Gastroesophageal sphincter (tissue), 4 donors: ENCODE data around the gene TNIP2. TPM values are rescaled to one million over a fixed set of nuclear protein-coding genes. Genes with fewer than 3 reads are reported as not detected.

Experiments used
- ATAC-seq: fragments of 150-250 bp; one replicate; pipeline ENCODE4 v1.9.1; 2016; ENCODE audit warnings: mild to moderate bottlenecking, moderate library complexity
- H3K27ac ChIP-seq, 4 donors: fragments of 200-600 bp; sonication (generic) in 3 of 4; 1 replicate in 3 of 4; 2 replicates in 1 of 4; pipeline ENCODE4 v1.5.1; 2016 to 2019
- H3K27me3 ChIP-seq: fragments of 200-600 bp; sonication (generic); one replicate; pipeline ENCODE4 v1.5.1; 2019
- H3K36me3 ChIP-seq, 2 donors: fragments of 200-600 bp; sonication (generic); one replicate each; pipeline ENCODE4 v1.5.1; 2019; ENCODE audit warnings: control low read depth in 1 of 2
- H3K4me1 ChIP-seq, 3 donors: fragments of 200-600 bp; sonication (generic); 1 replicate in 2 of 3; 2 replicates in 1 of 3; pipeline ENCODE4 v1.5.1; 2016 to 2019; ENCODE audit warnings: control low read depth in 2 of 3
- H3K4me3 ChIP-seq, 2 donors: fragments of 200-600 bp; sonication (generic); one replicate each; pipeline ENCODE4 v1.5.1; 2019; ENCODE audit warnings: mild to moderate bottlenecking in 1 of 2, moderate library complexity in 1 of 2
- H3K9me3 ChIP-seq, 3 donors: fragments of 200-600 bp; sonication (generic); one replicate each; pipeline ENCODE4 v1.5.1; 2017 to 2019; ENCODE audit warnings: control low read depth in 2 of 3
- EP300 ChIP-seq: sonication (generic); formaldehyde crosslinking; IDR thresholded peaks from one replicate; pipeline ENCODE4 v1.6.1; 2017; ENCODE audit warnings: antibody characterized with exemption, mild to moderate bottlenecking
- POLR2A ChIP-seq, 2 donors: fragments of 450-650 bp; IDR thresholded peaks; one replicate each; pipeline ENCODE4 v1.6.1; 2017; ENCODE audit warnings: antibody characterized with exemption in 2 of 2, mild to moderate bottlenecking in 2 of 2, moderate library complexity in 1 of 2
- POLR2AphosphoS5 ChIP-seq: sonication (generic); formaldehyde crosslinking; IDR thresholded peaks from one replicate; pipeline ENCODE4 v1.6.1; 2017; ENCODE audit warnings: antibody characterized with exemption
- WGBS, 2 donors: methylation state at CpG; one replicate each; pipeline ENCODE4 v1.1.5; 2018; ENCODE audit warnings: low coverage in 1 of 2; 5-methylcytosine and 5-hydroxymethylcytosine counted together
- total RNA-seq, 4 donors: library from RNA; depleted of rRNA; stranded (reverse); fragments of >200 nt; gene quantifications; one replicate each; pipeline ENCODE4 v1.1.0, GENCODE V29; 2016
- TF ChIP-seq, protein P1 (sequence below), 4 experiments: fragments of 200-600 bp in 2 of 4; fragments of 450-650 bp in 2 of 4; sonication (generic) in 1 of 4; IDR thresholded peaks; one replicate each; pipeline ENCODE4 v1.5.1; 2017 to 2019; ENCODE audit warnings: antibody characterized with exemption in 4 of 4, mild to moderate bottlenecking in 2 of 4, moderate library complexity in 2 of 4

The TNIP2 gene
- total RNA-seq, 4 donors from 2014 or later: 54.8 to 74.0 (median 70.4) TPM

DNA sequence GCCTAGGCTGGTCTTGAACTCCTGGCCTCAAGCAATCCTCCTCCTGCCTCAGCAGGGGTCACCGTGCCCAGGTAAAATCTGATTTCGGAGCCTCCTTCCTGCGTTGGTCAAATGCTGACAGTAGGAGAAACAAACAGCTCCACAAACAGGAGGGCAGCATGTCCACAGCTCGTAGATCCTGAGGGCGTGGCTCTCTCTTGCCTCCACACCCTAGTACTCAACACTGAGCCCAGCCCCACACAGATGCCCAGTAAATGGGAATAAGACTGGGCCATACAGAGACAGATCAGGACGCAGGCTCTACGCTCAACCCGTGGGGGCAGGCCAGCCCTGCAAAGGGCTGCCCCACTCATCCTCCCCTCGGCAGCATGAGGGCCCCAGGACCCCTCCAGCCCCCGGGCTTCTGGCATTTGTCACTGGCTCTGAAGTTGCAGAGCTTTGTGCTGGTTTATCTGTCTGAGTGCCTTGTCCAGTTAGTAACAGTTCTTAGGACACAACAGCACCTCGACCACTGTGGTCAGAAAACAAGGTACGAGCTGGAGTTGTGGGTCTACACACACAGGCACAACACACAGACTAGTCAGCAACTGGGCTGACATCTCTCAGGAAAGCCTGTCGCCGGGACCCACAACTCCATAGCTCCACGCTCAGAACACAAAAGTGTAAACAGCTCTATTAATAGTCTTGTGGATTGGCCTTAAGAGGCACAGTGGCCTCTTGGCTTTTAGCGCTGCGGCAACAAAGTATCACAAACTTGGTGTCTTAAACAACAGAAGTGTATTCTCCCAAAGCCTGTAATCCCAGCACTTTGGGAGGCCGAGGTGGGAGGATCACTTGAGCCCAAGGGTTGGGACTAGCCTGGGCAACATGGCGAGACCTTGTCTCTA is 5.2 kb downstream of the TNIP2 start:
- Histone ChIP-seq H3K4me3 (no peak overlapping the region), H3K36me3 (peaks cover 0 to 30% of the 10 kb centered on the region in 2 donors), H3K9me3 (no peaks in the 10 kb centered on the region), H3K27ac (peak overlapping the region in 3 of 4 donors; percentile 20 to 46 (median 27)), H3K27me3 (no peaks in the 10 kb centered on the region), H3K4me1 (peaks cover 0 to 66% (median 14%) of the 10 kb centered on the region in 3 donors)
- TF ChIP-seq POLR2AphosphoS5 (no peak), EP300 (no peak), POLR2A (IDR thresholded peaks at IDR 0.05) (no peak)
- TF ChIP-seq, protein P1, sequence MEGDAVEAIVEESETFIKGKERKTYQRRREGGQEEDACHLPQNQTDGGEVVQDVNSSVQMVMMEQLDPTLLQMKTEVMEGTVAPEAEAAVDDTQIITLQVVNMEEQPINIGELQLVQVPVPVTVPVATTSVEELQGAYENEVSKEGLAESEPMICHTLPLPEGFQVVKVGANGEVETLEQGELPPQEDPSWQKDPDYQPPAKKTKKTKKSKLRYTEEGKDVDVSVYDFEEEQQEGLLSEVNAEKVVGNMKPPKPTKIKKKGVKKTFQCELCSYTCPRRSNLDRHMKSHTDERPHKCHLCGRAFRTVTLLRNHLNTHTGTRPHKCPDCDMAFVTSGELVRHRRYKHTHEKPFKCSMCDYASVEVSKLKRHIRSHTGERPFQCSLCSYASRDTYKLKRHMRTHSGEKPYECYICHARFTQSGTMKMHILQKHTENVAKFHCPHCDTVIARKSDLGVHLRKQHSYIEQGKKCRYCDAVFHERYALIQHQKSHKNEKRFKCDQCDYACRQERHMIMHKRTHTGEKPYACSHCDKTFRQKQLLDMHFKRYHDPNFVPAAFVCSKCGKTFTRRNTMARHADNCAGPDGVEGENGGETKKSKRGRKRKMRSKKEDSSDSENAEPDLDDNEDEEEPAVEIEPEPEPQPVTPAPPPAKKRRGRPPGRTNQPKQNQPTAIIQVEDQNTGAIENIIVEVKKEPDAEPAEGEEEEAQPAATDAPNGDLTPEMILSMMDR (IDR thresholded peaks at IDR 0.05): no peak
- WGBS, 2 donors: 51 to 67% methylated on average over 4 to 8 of the region's 19 CpGs
- no peak for ATAC-seq

DNA sequence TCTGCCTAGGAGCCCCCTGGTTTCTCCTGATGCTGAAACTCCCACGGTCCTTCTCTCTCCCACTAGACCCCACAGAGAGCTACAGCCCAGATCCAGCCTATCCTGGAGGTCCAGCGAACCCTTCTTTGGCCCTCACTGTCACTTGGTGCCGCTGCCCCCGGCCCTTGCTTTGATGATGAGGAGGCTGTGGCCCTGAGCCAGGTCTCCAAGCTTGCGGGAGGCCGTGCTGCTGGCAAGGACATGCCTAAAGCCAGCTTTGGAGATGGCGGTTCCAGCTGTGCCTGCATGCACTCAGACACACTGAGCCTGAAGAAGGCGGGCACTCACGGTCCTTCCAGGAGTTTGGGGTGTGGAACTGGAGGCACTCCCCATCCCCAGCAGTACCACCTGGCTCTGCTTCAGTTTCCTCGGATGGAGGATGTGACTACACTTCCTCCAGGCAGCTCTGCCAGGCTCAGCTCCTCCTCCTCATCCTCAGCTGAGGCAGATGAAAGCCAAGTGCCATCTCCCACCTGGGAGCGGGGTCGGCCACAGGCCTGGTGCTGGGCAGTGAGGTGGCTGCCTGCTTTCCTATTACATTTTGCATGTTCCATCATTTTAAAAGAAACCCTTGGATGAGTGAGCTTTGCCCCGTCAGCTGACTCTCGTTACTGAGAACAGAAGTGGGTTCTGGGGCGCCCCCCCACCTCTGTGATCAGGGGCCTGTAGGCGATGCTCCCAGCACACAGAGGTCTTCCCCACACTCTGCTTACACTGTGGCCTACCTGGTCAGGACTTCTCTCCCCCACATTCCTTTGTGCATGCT is 9.0 kb downstream of the TNIP2 start:
- no peaks in the 10 kb centered on the region for H3K27me3 ChIP-seq
- H3K9me3 ChIP-seq: no peaks in the 10 kb centered on the region
- 77 to 80% methylated on average over 3 to 5 of the region's 16 CpGs for WGBS, 2 donors
- H3K27ac ChIP-seq: peak overlapping the region in 3 of 4 donors; percentile 11 to 29 (median 29)
- no peak for ATAC-seq
- no peak for TF ChIP-seq POLR2A (IDR thresholded peaks at IDR 0.05)
- TF ChIP-seq POLR2AphosphoS5: no peak
- TF ChIP-seq EP300: no peak
- TF ChIP-seq, protein P1 (IDR thresholded peaks at IDR 0.05): no peak
- peaks cover 0 to 38% (median 9%) of the 10 kb centered on the region in 3 donors for H3K4me1 ChIP-seq
- no peak overlapping the region for H3K4me3 ChIP-seq
- peaks cover 0 to 57% of the 10 kb centered on the region in 2 donors for H3K36me3 ChIP-seq

DNA sequence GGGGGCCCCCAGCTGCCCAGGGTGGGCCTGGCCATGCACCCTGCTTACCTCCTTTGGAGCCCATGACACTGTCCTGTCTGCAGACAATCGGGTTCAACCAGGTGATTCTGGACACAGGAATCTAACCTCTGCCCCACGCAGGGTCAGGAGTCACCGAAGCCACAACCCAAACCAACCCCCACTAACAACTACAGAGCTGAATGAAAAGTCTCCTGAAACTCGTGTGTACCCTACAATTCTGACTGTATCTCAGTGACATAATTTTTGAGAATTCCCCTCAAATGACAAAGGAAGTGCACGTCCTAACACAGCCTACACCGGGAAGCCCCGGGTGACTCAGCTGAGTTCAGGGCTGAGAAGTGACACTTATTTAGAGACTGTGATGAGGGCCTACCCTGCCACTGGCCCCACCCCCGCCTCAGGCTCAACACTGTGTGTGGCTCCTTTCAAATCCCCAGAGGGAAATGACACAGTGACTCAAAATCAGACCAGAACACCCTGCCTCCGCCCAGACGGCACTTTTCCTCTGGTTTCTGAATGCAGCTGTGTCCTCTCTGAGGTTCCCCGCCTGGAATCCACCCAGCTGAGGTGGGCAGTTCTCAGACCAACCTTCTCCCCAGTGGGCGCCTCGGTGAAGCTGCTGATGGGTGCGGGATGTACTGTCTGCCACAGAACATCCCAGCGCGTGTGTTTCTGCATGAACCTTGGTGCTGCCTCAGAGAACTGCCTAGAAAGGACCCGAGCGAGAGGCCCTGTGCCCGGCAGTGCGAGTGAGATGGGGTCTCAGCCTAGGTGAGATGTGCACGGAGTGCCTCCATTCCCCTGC is 9.9 kb downstream of the TNIP2 start:
- WGBS, 2 donors: 56 to 68% methylated on average over 8 to 10 of the region's 21 CpGs
- no peak for ATAC-seq
- TF ChIP-seq POLR2A (IDR thresholded peaks at IDR 0.05) (no peak), EP300 (no peak), POLR2AphosphoS5 (peak; percentile 26)
- TF ChIP-seq, protein P1 (IDR thresholded peaks at IDR 0.05): no peak
- H3K27me3 ChIP-seq: no peaks in the 10 kb centered on the region
- H3K36me3 ChIP-seq: peaks cover 0 to 66% of the 10 kb centered on the region in 2 donors
- H3K27ac ChIP-seq: peak overlapping the region in 3 of 4 donors; percentile 11 to 29 (median 29)
- no peak overlapping the region for H3K4me3 ChIP-seq
- H3K9me3 ChIP-seq: no peaks in the 10 kb centered on the region
- peaks cover 0 to 30% (median 5%) of the 10 kb centered on the region in 3 donors for H3K4me1 ChIP-seq

DNA sequence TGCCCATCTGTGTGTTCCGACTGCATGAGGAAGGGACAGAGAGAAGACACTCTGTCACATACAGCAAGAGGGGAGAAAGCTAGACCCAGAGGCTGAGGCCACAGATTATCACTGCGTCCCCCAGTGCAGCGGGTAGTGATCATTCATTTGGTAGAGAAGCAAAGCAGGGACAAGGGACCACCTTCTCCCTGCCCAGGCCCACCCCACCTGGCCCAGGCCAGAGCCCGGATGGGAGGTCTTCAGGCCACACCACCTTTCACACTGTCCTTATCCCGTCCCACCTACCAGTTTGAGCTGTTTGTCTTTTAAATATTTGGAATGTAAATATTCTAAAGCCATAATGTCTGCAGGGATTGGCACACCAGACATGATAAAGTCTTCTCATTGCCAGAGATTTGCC is 10.6 kb downstream of the TNIP2 start:
- Histone ChIP-seq H3K27ac (peak overlapping the region in 3 of 4 donors; percentile 8 to 29 (median 10)), H3K36me3 (peaks cover 0 to 67% of the 10 kb centered on the region in 2 donors), H3K4me1 (peaks cover 0 to 23% (median 0%) of the 10 kb centered on the region in 3 donors), H3K27me3 (no peaks in the 10 kb centered on the region), H3K4me3 (no peak overlapping the region), H3K9me3 (no peaks in the 10 kb centered on the region)
- WGBS, 2 donors: 79 to 83% methylated on average over 2 to 5 of the region's 5 CpGs
- no peak for ATAC-seq
- TF ChIP-seq POLR2AphosphoS5 (no peak), EP300 (no peak)
